ENCODE results near the gene LBP.
"Not testable (repeated sequence)": the region's sequence is repeated elsewhere in the genome, so short reads cannot be mapped to it uniquely, and the experiment has no call there.

LBP gene

GRCh38 chr20:38354227-38354626, 7.9 kb downstream of the LBP start:
- Histone ChIP-seq H3K4me3 (ENCODE audit: low read length) (no peak overlapping the region), H3K27me3 (ENCODE audit: control insufficient read depth, insufficient read depth, low read length) (no peaks in the 10 kb centered on the region), H3K4me1 (ENCODE audit: control insufficient read depth, low read depth, low read length) (peaks cover 23% of the 10 kb centered on the region), H3K9ac (ENCODE audit: low read length) (no peak overlapping the region), H3K36me3 (ENCODE audit: control insufficient read depth, low read depth, low read length) (no peaks in the 10 kb centered on the region), H3K27ac (ENCODE audit: low read length) (no peak overlapping the region), H3K9me3 (ENCODE audit: control insufficient read depth, low read depth, low read length) (no peaks in the 10 kb centered on the region)

GRCh38 chr20:38355161-38356012, 9.1 kb downstream of the LBP start:
- Histone ChIP-seq H3K9ac (ENCODE audit: low read length) (no peak overlapping the region), H3K27ac (ENCODE audit: low read length) (no peak overlapping the region), H3K36me3 (ENCODE audit: control insufficient read depth, low read depth, low read length) (no peaks in the 10 kb centered on the region), H3K4me1 (ENCODE audit: control insufficient read depth, low read depth, low read length) (peaks cover 23% of the 10 kb centered on the region), H3K4me3 (ENCODE audit: low read length) (no peak overlapping the region), H3K27me3 (ENCODE audit: control insufficient read depth, insufficient read depth, low read length) (no peaks in the 10 kb centered on the region), H3K9me3 (ENCODE audit: control insufficient read depth, low read depth, low read length) (no peaks in the 10 kb centered on the region)

DNA sequence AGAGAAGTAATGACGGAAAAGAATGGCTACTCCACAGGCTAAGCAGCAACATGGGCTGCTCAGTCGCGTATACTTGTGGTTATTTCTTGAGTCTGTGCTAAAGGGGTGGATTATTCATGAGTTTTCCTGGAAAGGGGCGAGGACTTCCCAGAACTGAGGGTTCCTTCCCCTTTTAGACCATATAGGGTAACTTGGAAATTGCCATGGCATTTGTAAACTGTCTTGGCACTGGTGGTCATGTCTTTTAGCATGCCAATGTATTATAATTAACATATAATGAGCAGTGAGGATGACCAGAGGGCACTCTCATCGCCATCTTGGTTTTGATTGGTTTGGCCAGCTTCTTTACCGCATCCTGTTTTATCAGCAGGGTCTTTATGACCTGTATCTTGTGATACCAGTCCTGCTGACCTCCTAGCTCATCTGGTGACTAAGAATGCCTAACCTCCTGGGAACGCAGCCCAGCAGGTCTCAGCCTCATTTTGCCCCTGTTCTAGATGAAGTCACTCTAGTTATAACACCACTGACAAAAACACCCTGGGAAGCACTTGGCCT, 11.4 kb downstream of the LBP start:
- H3K4me3 ChIP-seq (ENCODE audit: low read length): no peak overlapping the region
- H3K9me3 ChIP-seq (ENCODE audit: control insufficient read depth, low read depth, low read length): no peaks in the 10 kb centered on the region

DNA sequence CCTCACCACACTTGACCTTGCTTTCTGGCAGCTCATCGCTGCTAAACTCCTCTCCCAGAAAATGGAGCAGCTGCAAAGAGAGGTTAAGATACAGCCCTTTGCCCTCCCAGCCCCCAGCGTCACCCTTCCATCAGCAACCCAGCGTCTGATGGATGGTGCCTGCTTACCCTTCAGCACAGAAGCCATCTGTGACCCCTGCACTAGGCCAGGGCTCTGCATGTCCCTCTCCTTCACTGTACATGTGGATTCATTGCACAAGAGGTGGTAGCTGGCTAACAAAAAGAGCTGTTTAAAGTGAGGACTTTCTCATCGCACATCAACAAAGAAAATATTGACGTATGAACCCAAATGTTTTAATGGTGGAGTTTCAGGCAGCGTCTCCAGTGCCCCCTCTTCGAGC, 12.3 kb downstream of the LBP start:
- H3K4me3 ChIP-seq (ENCODE audit: low read length): no peak overlapping the region
- H3K27ac ChIP-seq (ENCODE audit: low read length): no peak overlapping the region
- no peaks in the 10 kb centered on the region for H3K27me3 ChIP-seq (ENCODE audit: control insufficient read depth, insufficient read depth, low read length)
- H3K9me3 ChIP-seq (ENCODE audit: control insufficient read depth, low read depth, low read length): no peaks in the 10 kb centered on the region
- H3K36me3 ChIP-seq (ENCODE audit: control insufficient read depth, low read depth, low read length): no peaks in the 10 kb centered on the region
- peaks cover 15% of the 10 kb centered on the region for H3K4me1 ChIP-seq (ENCODE audit: control insufficient read depth, low read depth, low read length)
- H3K9ac ChIP-seq (ENCODE audit: low read length): no peak overlapping the region

More for the DNA sequence above, 11.4 kb downstream of the LBP start:
- Histone ChIP-seq H3K4me1 (ENCODE audit: control insufficient read depth, low read depth, low read length) (peaks cover 23% of the 10 kb centered on the region), H3K27ac (ENCODE audit: low read length) (no peak overlapping the region), H3K27me3 (ENCODE audit: control insufficient read depth, insufficient read depth, low read length) (no peaks in the 10 kb centered on the region), H3K9ac (ENCODE audit: low read length) (no peak overlapping the region), H3K36me3 (ENCODE audit: control insufficient read depth, low read depth, low read length) (no peaks in the 10 kb centered on the region)

- no peak overlapping the region for H3K9ac ChIP-seq (ENCODE audit: low read length)
- H3K36me3 ChIP-seq (ENCODE audit: control insufficient read depth, low read depth, low read length): no peaks in the 10 kb centered on the region
- no peak overlapping the region for H3K27ac ChIP-seq (ENCODE audit: low read length)
- no peaks in the 10 kb centered on the region for H3K9me3 ChIP-seq (ENCODE audit: control insufficient read depth, low read depth, low read length)
- no peaks in the 10 kb centered on the region for H3K27me3 ChIP-seq (ENCODE audit: control insufficient read depth, insufficient read depth, low read length)
- H3K4me3 ChIP-seq (ENCODE audit: low read length): no peak overlapping the region
- no peaks in the 10 kb centered on the region for H3K4me1 ChIP-seq (ENCODE audit: control insufficient read depth, low read depth, low read length)
Measured at GRCh38 chr20:38363004-38363747, 16.9 kb downstream of the LBP start.

DNA sequence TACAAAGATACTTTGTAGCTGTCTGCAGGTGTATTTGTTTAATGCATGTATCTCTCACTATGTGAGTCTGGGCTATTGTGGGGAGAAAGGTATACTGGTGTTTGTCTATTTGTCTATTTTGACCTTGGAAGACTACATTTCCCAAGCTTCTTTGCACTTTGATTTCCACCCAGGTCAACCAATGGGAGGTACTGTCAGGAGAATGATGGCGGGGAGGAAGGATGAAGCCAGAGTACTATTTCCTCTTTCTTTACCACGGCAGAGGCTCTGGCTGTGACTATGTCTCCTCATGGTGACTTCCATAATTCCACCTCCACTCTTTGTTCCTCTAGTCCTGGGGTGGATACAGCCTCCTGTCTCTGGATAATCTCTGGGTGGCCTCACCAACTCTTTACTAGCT, 23.1 kb downstream of the LBP start:
- no peak overlapping the region for H3K9ac ChIP-seq (ENCODE audit: low read length)
- H3K27me3 ChIP-seq (ENCODE audit: control insufficient read depth, insufficient read depth, low read length): no peaks in the 10 kb centered on the region
- no peaks in the 10 kb centered on the region for H3K4me1 ChIP-seq (ENCODE audit: control insufficient read depth, low read depth, low read length)
- H3K27ac ChIP-seq (ENCODE audit: low read length): no peak overlapping the region
- peak overlapping the region; percentile 26 for H3K4me3 ChIP-seq (ENCODE audit: low read length)
- H3K36me3 ChIP-seq (ENCODE audit: control insufficient read depth, low read depth, low read length): no peaks in the 10 kb centered on the region
- no peaks in the 10 kb centered on the region for H3K9me3 ChIP-seq (ENCODE audit: control insufficient read depth, low read depth, low read length)

DNA sequence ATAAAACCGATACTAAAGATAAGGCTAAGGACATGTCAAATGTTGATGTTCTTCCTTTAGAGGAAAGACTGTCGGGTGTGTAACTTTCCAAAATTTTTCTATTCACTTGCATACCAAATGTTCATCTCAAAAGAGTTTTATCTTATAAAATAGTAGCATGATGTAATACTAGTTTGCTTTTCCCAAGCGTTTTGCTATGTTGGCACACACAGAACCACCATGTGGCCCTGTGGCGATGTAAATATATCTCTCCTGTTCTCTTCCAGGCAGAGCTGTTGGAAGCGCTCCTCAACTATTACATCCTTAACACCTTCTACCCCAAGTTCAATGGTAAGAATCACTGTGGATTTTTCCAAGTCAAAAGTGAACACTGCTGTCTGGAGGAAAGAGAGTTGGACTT, 26.5 kb downstream of the LBP start:
- no peaks in the 10 kb centered on the region for H3K9me3 ChIP-seq (ENCODE audit: control insufficient read depth, low read depth, low read length)
- H3K36me3 ChIP-seq (ENCODE audit: control insufficient read depth, low read depth, low read length): no peaks in the 10 kb centered on the region
- no peak overlapping the region for H3K27ac ChIP-seq (ENCODE audit: low read length)
- H3K27me3 ChIP-seq (ENCODE audit: control insufficient read depth, insufficient read depth, low read length): no peaks in the 10 kb centered on the region
- no peaks in the 10 kb centered on the region for H3K4me1 ChIP-seq (ENCODE audit: control insufficient read depth, low read depth, low read length)
- H3K9ac ChIP-seq (ENCODE audit: low read length): no peak overlapping the region
- H3K4me3 ChIP-seq (ENCODE audit: low read length): no peak overlapping the region

DNA sequence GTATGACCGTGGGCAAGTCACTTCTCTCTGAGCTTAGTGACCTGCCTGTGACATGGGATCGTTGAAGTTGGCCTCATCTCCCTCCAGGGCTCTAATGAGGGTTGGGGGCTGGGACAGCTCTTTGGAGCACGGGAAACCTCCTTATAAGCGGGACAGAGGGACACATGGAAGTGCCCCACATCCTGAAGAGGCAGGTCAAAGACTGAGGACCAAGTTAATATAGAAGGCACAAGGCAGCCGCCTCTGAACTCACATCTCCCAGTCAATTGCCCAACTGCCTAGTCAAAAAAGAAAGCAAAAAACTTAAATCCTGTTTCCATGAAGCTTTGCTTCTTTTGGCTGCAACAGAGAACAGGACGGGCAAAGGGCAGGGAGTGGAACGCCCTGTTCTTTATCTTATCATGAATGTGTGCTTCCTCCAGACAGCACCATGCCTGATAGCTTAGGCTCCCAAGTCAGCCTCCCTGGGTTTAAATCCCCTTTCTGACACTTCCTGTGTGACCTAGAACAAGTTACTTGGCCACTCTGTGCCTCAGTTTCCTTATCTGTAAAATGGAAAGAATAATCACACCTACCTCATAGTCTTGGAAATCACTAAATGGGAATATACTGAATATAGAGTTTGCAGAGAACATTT, 27.1 kb downstream of the LBP start:
- Histone ChIP-seq H3K36me3 (ENCODE audit: control insufficient read depth, low read depth, low read length) (no peaks in the 10 kb centered on the region), H3K9ac (ENCODE audit: low read length) (no peak overlapping the region), H3K27me3 (ENCODE audit: control insufficient read depth, insufficient read depth, low read length) (no peaks in the 10 kb centered on the region), H3K4me1 (ENCODE audit: control insufficient read depth, low read depth, low read length) (no peaks in the 10 kb centered on the region), H3K27ac (ENCODE audit: low read length) (no peak overlapping the region), H3K9me3 (ENCODE audit: control insufficient read depth, low read depth, low read length) (no peaks in the 10 kb centered on the region), H3K4me3 (ENCODE audit: low read length) (no peak overlapping the region)

DNA sequence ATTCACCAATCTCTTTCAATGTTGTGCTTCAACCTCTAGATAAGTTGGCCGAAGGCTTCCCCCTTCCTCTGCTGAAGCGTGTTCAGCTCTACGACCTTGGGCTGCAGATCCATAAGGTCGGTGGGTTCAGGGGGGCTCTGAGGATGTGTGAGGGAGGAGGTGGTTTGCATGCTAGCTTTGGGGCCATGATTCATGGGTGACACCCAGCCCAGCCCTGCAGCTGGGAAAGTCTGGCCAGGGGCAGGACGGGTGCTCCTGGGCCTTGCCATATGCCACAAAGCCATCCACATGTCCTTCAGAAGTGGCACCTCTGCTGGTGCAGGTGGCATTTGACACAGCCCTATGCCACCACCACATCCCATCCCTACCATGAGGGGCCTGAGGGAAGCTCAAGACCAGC, 27.6 kb downstream of the LBP start:
- no peaks in the 10 kb centered on the region for H3K27me3 ChIP-seq (ENCODE audit: control insufficient read depth, insufficient read depth, low read length)
- no peak overlapping the region for H3K4me3 ChIP-seq (ENCODE audit: low read length)
- H3K36me3 ChIP-seq (ENCODE audit: control insufficient read depth, low read depth, low read length): no peaks in the 10 kb centered on the region
- H3K9me3 ChIP-seq (ENCODE audit: control insufficient read depth, low read depth, low read length): no peaks in the 10 kb centered on the region
- H3K4me1 ChIP-seq (ENCODE audit: control insufficient read depth, low read depth, low read length): no peaks in the 10 kb centered on the region
- H3K9ac ChIP-seq (ENCODE audit: low read length): no peak overlapping the region
- H3K27ac ChIP-seq (ENCODE audit: low read length): no peak overlapping the region

- no peaks in the 10 kb centered on the region for H3K36me3 ChIP-seq (ENCODE audit: control insufficient read depth, low read depth, low read length)
- no peaks in the 10 kb centered on the region for H3K4me1 ChIP-seq (ENCODE audit: control insufficient read depth, low read depth, low read length)
- no peak overlapping the region for H3K9ac ChIP-seq (ENCODE audit: low read length)
- H3K9me3 ChIP-seq (ENCODE audit: control insufficient read depth, low read depth, low read length): no peaks in the 10 kb centered on the region
- H3K27ac ChIP-seq (ENCODE audit: low read length): no peak overlapping the region
- no peak overlapping the region for H3K4me3 ChIP-seq (ENCODE audit: low read length)
- H3K27me3 ChIP-seq (ENCODE audit: control insufficient read depth, insufficient read depth, low read length): no peaks in the 10 kb centered on the region
Measured at GRCh38 chr20:38377039-38377685, 30.9 kb downstream of the LBP start.

- not testable (repeated sequence) for H3K36me3 ChIP-seq (ENCODE audit: control insufficient read depth, low read depth, low read length); H3K4me3 ChIP-seq (ENCODE audit: low read length); H3K27me3 ChIP-seq (ENCODE audit: control insufficient read depth, insufficient read depth, low read length); H3K9me3 ChIP-seq (ENCODE audit: control insufficient read depth, low read depth, low read length); H3K9ac ChIP-seq (ENCODE audit: low read length); H3K4me1 ChIP-seq (ENCODE audit: control insufficient read depth, low read depth, low read length); H3K27ac ChIP-seq (ENCODE audit: low read length)
Measured at GRCh38 chr20:38377838-38378237, 31.6 kb downstream of the LBP start.

Measured in iPS-18a (cell line).